Neural progenitor cell (in vitro differentiated cells): ENCODE data around the gene REEP3. TPM values are rescaled to one million over a fixed set of nuclear protein-coding genes. Genes with fewer than 3 reads are reported as not detected.
"Not testable (repeated sequence)": the region's sequence is repeated elsewhere in the genome, so short reads cannot be mapped to it uniquely, and the experiment has no call there.

Source experiments
- DNase-seq: peaks from one replicate; pipeline ENCODE4 v3.0.0-alpha.2; 2016; ENCODE audit warnings: low spot score
- H2AFZ ChIP-seq: fragments of 200-600 bp; sonication (generic); replicated peaks from 2 replicates; pipeline ENCODE4 v1.6.1; 2016; ENCODE audit warnings: antibody characterized with exemption
- H3F3A ChIP-seq: fragments of 200-600 bp; sonication (generic); 2 replicates; pipeline ENCODE4 v1.6.1; 2016; ENCODE audit warnings: antibody characterized with exemption, low read depth
- H3K27ac ChIP-seq: fragments of 200-600 bp; sonication (generic); 2 replicates; pipeline ENCODE4 v1.5.1; 2016; ENCODE audit warnings: mild to moderate bottlenecking
- H3K27me3 ChIP-seq: fragments of 200-600 bp; sonication (generic); 2 replicates; pipeline ENCODE4 v1.6.1; 2016; ENCODE audit warnings: mild to moderate bottlenecking, moderate library complexity
- H3K36me3 ChIP-seq: fragments of 200-600 bp; sonication (generic); 2 replicates; pipeline ENCODE4 v1.5.1; 2016
- H3K4me1 ChIP-seq: fragments of 200-600 bp; sonication (generic); 2 replicates; pipeline ENCODE4 v1.6.1; 2016; ENCODE audit warnings: mixed run types
- H3K4me2 ChIP-seq: fragments of 200-600 bp; sonication (generic); 2 replicates; pipeline ENCODE4 v1.6.1; 2016
- H3K4me3 ChIP-seq: fragments of 200-600 bp; sonication (generic); 2 replicates; pipeline ENCODE4 v1.5.1; 2016
- H3K79me2 ChIP-seq: fragments of 200-600 bp; sonication (generic); 2 replicates; pipeline ENCODE4 v1.6.1; 2016; ENCODE audit warnings: low read depth
- H3K9ac ChIP-seq: fragments of 200-600 bp; sonication (generic); 2 replicates; pipeline ENCODE4 v1.6.1; 2016
- H3K9me3 ChIP-seq: fragments of 200-600 bp; sonication (generic); 2 replicates; pipeline ENCODE4 v1.5.1; 2016; ENCODE audit warnings: low read depth
- H4K20me1 ChIP-seq: fragments of 200-600 bp; sonication (generic); 2 replicates; pipeline ENCODE4 v1.6.1; 2016; ENCODE audit warnings: low read depth
- H3K27ac Mint-ChIP-seq: 3 replicates; pipeline ENCODE4 v1.8.0; 2021; ENCODE audit warnings: mixed read lengths
- H3K27me3 Mint-ChIP-seq: 2 replicates; pipeline ENCODE4 v1.8.0; 2022; ENCODE audit warnings: low read depth, mild to moderate bottlenecking, inconsistent platforms, moderate library complexity, mixed read lengths; ENCODE audit not compliant: insufficient read depth
- H3K36me3 Mint-ChIP-seq: 3 replicates; pipeline ENCODE4 v1.8.0; 2021; ENCODE audit warnings: mixed read lengths
- H3K4me1 Mint-ChIP-seq: 3 replicates; pipeline ENCODE4 v1.8.0; 2021; ENCODE audit warnings: mixed read lengths
- H3K4me3 Mint-ChIP-seq: 3 replicates; pipeline ENCODE4 v1.8.0; 2021; ENCODE audit warnings: mild to moderate bottlenecking, moderate library complexity, mixed read lengths
- H3K9me3 Mint-ChIP-seq: 3 replicates; pipeline ENCODE4 v1.8.0; 2020; ENCODE audit warnings: mixed read lengths
- EZH2 ChIP-seq: fragments of 200-600 bp; sonication (generic); IDR thresholded peaks from 2 replicates; pipeline ENCODE4 v1.6.1; 2017; ENCODE audit warnings: antibody characterized with exemption, mild to moderate bottlenecking, moderate library complexity
- EZH2phosphoT487 ChIP-seq: fragments of 200-600 bp; sonication (generic); IDR thresholded peaks from 2 replicates; pipeline ENCODE4 v1.6.1; 2017; ENCODE audit warnings: antibody characterized with exemption
- total RNA-seq: library from RNA; depleted of rRNA; stranded (reverse); fragments of >200 nt; gene quantifications from 2 replicates; pipeline ENCODE4 v1.2.3, GENCODE V29; 2015; ENCODE audit warnings: low replicate concordance
- TF ChIP-seq, protein P1 (sequence below): fragments of 200-600 bp; sonication (generic); IDR thresholded peaks from 2 replicates; pipeline ENCODE4 v1.5.1; 2017; ENCODE audit warnings: antibody characterized with exemption, mild to moderate bottlenecking

Gene REEP3
- total RNA-seq, 1 donor from 2014 or later: 42.0 TPM

DNA sequence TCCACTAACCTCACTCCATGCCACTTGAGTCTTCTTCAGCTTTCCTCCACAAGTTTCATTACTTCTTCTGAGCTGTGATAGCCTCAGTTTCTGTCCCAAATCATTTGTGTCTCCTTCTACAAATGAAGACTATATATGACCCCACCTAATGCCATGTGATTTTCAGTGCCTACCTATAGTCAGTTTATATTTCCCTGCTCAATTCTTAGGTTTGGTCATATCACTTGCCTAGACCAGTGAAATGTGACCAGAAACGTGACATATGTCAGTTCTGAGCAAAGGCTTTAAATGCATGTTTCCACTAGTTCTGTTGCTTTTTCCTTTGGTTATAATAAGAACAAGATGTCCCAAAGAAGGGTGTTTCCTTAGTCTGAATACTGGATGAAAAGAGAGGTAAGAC, 24.6 kb upstream of the REEP3 start:
- H3F3A ChIP-seq: peaks cover 6% of the 10 kb centered on the region
- H3K4me3 ChIP-seq: no peak overlapping the region
- H3K4me2 ChIP-seq: no peak overlapping the region
- no peaks in the 10 kb centered on the region for H3K4me1 Mint-ChIP-seq
- H3K36me3 Mint-ChIP-seq: peaks cover 46% of the 10 kb centered on the region
- no peaks in the 10 kb centered on the region for H4K20me1 ChIP-seq
- no peak overlapping the region for H2AFZ ChIP-seq
- H3K36me3 ChIP-seq: no peaks in the 10 kb centered on the region
- no peaks in the 10 kb centered on the region for H3K27me3 ChIP-seq
- peaks cover 27% of the 10 kb centered on the region for H3K9me3 Mint-ChIP-seq
- no peaks in the 10 kb centered on the region for H3K27me3 Mint-ChIP-seq
- DNase-seq: no peak
- H3K4me3 Mint-ChIP-seq: no peak overlapping the region
- H3K4me1 ChIP-seq: no peaks in the 10 kb centered on the region
- peaks cover 100% of the 10 kb centered on the region for H3K79me2 ChIP-seq
- TF ChIP-seq, protein P1, sequence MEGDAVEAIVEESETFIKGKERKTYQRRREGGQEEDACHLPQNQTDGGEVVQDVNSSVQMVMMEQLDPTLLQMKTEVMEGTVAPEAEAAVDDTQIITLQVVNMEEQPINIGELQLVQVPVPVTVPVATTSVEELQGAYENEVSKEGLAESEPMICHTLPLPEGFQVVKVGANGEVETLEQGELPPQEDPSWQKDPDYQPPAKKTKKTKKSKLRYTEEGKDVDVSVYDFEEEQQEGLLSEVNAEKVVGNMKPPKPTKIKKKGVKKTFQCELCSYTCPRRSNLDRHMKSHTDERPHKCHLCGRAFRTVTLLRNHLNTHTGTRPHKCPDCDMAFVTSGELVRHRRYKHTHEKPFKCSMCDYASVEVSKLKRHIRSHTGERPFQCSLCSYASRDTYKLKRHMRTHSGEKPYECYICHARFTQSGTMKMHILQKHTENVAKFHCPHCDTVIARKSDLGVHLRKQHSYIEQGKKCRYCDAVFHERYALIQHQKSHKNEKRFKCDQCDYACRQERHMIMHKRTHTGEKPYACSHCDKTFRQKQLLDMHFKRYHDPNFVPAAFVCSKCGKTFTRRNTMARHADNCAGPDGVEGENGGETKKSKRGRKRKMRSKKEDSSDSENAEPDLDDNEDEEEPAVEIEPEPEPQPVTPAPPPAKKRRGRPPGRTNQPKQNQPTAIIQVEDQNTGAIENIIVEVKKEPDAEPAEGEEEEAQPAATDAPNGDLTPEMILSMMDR: no peak
- TF ChIP-seq EZH2 (no peak), EZH2phosphoT487 (no peak)
- H3K27ac ChIP-seq: no peak overlapping the region
- H3K9me3 ChIP-seq: no peaks in the 10 kb centered on the region
- no peak overlapping the region for H3K9ac ChIP-seq
- no peak overlapping the region for H3K27ac Mint-ChIP-seq

DNA sequence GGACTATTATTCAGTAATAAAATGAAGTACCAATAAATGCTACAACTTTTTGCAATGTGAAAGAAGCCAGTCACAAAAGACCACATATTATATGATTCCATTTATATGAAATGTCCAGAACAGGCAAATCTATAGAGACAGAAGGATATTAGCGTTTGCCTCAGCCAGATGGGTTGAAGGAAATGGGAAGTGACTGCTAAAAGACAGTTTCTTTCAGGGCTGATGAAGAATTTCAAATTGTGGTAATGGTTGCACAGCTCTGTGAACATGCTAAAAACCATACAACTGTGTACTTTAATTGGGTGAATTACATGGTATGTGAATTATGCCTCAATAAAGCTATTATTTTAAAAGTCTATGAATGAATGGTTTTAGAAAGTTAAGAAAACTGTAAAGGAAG, 23.9 kb upstream of the REEP3 start:
- no peak overlapping the region for H3K9ac ChIP-seq
- no peaks in the 10 kb centered on the region for H3K9me3 ChIP-seq
- TF ChIP-seq EZH2phosphoT487 (no peak), EZH2 (no peak)
- TF ChIP-seq, protein P1: no peak
- H3K9me3 Mint-ChIP-seq: peaks cover 24% of the 10 kb centered on the region
- no peaks in the 10 kb centered on the region for H3K27me3 Mint-ChIP-seq
- H3K27ac Mint-ChIP-seq: no peak overlapping the region
- H3K4me1 Mint-ChIP-seq: no peaks in the 10 kb centered on the region
- H4K20me1 ChIP-seq: no peaks in the 10 kb centered on the region
- H3K36me3 Mint-ChIP-seq: peaks cover 46% of the 10 kb centered on the region
- H3K4me3 Mint-ChIP-seq: no peak overlapping the region
- no peak overlapping the region for H3K4me2 ChIP-seq
- H3F3A ChIP-seq: peaks cover 6% of the 10 kb centered on the region
- H2AFZ ChIP-seq: no peak overlapping the region
- no peak overlapping the region for H3K27ac ChIP-seq
- H3K27me3 ChIP-seq: no peaks in the 10 kb centered on the region
- H3K4me3 ChIP-seq: no peak overlapping the region
- H3K36me3 ChIP-seq: no peaks in the 10 kb centered on the region
- DNase-seq: no peak
- H3K4me1 ChIP-seq: no peaks in the 10 kb centered on the region
- H3K79me2 ChIP-seq: peaks cover 100% of the 10 kb centered on the region

DNA sequence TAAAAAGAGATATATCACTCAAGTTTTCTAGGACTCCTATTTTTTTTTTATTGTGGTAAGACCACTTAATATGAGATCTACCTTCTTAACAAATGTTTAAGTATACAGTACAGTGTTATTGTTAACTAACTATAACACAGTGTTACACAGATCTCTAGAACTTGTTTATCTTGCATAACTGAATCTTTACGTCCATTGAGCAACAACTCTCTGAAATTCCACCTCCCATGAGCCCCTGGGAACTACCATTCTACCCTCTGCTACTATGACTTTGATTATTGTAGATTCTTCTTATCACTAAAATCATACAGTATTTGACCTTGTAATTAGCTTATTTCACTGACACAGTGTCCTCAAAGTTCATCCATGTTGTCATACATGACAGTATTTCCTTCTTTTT, 22.5 kb upstream of the REEP3 start:
- Mint-ChIP-seq H3K9me3 (peaks cover 25% of the 10 kb centered on the region), H3K36me3 (peaks cover 51% of the 10 kb centered on the region), H3K4me1 (no peaks in the 10 kb centered on the region), H3K27ac (no peak overlapping the region), H3K27me3 (no peaks in the 10 kb centered on the region), H3K4me3 (no peak overlapping the region)
- Histone ChIP-seq H3K27ac (no peak overlapping the region), H2AFZ (no peak overlapping the region), H3F3A (peaks cover 6% of the 10 kb centered on the region), H3K79me2 (peaks cover 100% of the 10 kb centered on the region), H3K4me1 (peaks cover 2% of the 10 kb centered on the region), H3K9me3 (no peaks in the 10 kb centered on the region), H3K4me2 (no peak overlapping the region), H3K36me3 (no peaks in the 10 kb centered on the region), H3K4me3 (no peak overlapping the region), H4K20me1 (peaks cover 6% of the 10 kb centered on the region), H3K27me3 (no peaks in the 10 kb centered on the region), H3K9ac (no peak overlapping the region)
- no peak for DNase-seq
- TF ChIP-seq, protein P1: no peak
- no peak for TF ChIP-seq EZH2
- TF ChIP-seq EZH2phosphoT487: no peak

DNA sequence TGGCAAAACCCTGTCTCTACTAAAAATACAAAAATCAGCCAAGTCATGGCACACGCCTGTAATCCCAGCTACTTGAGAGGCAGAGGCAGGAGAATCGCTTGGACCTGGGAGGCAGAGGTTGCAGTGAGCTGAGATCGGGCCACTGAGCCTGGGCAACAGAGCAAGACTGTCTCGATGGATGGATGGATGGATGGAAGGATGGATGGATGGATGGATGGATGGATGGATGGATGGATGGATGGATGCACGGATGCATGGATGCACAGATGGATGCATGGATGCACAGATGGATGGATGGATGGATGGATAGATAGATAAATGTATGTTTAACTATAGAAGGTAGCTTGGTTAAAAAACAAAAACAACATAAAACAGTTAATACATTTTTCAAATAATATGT, 20.6 kb upstream of the REEP3 start:
- not testable (repeated sequence) for H3K27ac Mint-ChIP-seq, H3K4me1 Mint-ChIP-seq, H2AFZ ChIP-seq, H3K27me3 ChIP-seq, H3K27me3 Mint-ChIP-seq, H3K4me2 ChIP-seq, H3K9ac ChIP-seq, H3K4me3 ChIP-seq, H3K4me3 Mint-ChIP-seq, DNase-seq, H3K27ac ChIP-seq, H3K36me3 ChIP-seq, H3K9me3 ChIP-seq
- Histone ChIP-seq H3F3A (peaks cover 12% of the 10 kb centered on the region), H3K79me2 (peaks cover 100% of the 10 kb centered on the region), H3K4me1 (peaks cover 15% of the 10 kb centered on the region), H4K20me1 (peaks cover 24% of the 10 kb centered on the region)
- Mint-ChIP-seq H3K36me3 (peaks cover 45% of the 10 kb centered on the region), H3K9me3 (peaks cover 21% of the 10 kb centered on the region)
